Measurements from ENCODE around the gene ANKS1A. TPM values are rescaled to one million over a fixed set of nuclear protein-coding genes. Genes with fewer than 3 reads are reported as not detected.

ANKS1A gene
- total RNA-seq, 1 experiment from 2014 or later = 14.8 TPM

DNA sequence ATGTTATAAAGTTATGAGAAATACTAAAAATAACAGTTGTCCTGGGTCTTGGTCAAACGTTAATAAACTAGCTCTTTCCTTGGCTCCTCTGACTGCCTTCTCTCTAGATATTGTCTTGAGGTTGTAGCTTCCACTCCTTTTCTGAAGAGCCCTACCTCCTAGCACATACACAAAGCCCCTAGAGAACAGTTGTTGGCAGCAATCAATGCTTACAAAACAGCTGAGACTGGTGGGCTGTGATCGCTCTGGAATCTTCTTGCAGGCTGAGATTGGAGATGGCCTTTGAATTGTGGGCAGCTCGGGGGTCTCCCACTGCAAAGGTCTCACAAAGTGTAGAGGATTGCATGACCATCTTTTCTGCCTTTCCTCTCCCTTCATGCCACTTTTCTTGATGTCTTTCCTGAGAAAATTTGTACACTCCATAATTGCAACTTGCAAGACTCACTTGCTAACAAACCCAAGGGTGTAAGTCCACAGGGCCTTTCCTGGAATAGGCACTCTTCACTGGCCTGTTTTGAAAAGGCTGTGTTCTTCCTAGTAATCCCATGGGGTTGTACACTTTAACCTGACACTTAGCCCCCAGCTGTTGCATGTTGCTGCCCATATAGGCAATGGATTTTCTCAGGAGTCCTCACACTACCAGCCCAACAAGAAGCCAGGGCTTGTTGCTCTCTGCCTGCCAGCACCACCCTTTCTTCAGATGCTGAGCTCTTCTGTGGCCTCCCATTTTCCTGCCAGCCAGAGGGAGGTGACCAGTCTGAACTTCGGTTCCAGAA, 152.2 kb downstream of the ANKS1A start:
- no peak for DNase-seq (ENCODE audit: low read depth)

DNA sequence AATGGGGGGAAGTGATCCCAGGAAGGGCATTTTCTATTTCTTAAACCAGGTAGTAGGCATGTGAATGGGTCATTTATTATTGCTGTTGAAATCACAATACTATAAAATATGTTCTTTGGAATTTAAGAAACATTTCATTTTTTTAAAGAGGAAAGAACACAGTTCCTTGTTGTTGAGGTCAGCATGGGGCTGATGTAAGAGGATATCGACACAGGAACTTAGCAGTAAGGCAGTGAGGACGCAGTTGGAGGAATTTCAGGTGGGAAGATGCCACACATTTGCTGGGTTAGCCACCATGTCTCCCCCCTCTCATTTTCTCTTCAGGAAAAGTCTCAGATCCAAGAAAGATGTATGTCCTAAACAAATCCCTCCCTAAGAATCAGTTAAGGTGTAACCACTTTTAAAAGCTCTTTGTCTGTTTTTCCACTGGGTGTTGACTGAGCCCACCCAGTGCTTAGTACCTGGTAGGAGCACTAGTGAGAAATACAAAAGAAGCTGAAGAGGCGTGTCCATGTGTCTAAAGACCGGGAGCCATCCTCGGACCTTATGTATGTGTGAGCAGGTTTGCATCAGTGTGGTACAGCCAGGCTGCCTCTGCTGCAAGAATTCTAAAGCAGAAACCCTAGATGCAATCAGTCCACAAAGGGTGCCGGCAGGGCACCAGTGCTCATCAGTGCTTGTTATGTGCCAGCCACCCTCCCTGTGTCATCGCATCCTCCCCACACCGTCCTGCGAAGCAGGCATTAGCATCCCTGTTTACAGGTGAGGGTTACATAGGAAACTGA, 153.2 kb downstream of the ANKS1A start:
- DNase-seq (ENCODE audit: low read depth) = no peak

DNA sequence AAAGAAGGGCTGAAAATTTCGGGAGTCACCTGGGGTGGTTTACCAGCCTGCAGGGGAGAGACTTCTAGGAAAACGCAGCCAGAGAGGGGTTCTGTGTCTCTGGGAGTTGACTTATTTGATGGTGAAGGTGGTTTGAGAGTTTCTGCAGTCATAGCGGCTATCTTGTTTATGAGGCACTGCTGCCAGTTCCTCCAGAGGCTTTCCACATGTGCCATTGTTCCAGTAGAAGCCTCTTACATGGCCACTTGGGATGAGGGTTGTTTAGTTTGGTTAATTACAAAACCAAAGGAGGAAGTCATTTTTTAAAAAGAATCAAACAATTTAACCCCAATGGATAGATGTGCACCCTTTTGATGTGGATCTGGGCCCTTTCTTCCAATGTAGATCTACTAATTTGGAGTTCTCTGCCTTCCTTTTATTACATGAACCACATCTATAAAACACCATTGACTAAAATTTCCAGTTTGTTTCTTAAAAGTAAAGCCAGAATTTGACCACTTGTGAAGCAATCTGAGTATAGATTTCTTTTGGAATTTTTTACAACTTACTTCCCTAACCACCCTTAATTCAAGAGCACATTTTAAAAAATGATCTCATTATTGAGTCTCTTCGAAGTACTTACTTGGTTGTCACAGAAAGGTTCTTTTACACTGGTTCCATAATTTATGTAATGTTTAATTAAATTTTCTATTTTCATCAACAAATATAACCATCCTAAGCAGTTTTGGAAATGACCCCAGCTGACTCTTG, 154.5 kb downstream of the ANKS1A start:
- DNase-seq (ENCODE audit: low read depth) = no peak

DNA sequence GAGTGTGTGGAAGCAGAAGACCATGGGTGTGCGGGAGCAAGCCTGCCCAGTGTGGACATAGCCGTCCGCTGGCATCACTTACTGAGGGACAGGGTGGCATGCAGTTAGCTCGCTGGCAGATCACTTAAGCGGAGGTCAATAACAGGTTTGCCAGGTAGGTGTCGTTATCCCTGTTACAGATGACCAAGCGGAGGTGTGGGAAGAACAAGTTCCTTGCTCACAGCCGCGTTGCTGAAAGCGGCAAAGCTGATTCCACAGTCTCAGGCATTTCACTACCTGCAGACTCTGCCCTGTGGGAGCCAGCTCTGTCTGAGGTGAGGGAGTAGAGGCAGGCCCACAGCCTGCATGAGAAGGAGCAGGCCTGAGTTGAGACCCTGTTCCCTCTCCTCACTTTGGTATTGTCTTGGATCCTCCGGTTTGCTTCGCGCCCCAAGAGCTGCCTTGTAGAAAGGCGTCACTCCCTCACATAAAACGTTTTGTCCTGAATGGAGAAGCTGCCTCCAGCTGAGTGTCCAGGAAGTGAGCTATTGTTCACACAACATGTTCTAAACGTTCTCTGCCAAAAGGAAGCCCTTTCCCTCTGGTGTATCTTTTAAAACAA, 155.2 kb downstream of the ANKS1A start:
- peak; percentile 37 for DNase-seq (ENCODE audit: low read depth)

DNA sequence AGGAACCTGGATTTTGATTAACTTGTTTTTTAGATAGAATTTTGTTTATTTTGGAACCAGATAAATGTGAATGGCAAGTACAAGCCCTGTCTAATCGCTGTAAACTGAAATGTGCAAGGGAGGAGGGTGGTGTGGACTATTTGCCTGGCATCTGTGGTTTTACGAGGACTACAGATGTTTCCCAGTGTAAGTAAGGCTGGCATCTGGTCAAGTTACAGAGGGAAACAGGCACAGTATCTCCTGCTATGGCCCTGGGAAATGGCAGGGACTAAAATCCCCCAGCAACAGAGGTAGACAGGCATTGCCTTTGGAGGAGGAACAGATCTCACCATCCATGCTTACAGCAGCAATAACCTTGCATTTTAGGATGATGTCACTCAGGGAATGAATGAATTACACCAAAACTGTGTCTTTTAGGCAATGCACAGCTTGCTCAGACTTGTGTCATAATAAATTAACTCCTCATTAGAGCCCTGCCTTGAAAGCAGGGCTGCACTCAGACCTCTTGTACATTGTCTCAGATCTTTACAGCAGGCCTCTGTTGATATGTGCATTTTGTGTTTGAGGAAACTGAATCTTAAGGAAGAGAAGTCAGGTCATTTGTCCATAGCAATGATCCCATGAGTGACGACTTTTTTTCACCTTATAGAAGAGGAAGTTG, 155.8 kb downstream of the ANKS1A start:
- peak; percentile 24 for DNase-seq (ENCODE audit: low read depth)

DNA sequence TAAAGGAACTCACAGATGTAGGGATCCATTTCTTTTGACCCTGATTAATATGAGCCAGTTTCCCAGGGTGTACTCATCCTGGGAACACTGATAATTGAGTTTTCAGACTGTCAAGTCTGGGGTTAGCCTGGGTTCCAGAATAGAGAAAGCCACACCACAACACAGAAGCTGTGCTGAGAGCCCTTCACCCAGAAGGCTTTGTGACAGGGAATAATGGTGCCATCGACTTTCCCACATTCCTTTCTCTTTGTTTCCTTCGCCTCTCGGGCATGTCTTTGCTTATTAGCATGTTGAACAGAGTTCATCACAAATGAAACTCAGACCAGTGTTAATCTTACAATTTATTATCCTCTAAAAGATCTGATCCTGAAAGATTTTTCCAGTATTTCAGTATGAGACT, 157.0 kb downstream of the ANKS1A start:
- DNase-seq (ENCODE audit: low read depth) = no peak

DNA sequence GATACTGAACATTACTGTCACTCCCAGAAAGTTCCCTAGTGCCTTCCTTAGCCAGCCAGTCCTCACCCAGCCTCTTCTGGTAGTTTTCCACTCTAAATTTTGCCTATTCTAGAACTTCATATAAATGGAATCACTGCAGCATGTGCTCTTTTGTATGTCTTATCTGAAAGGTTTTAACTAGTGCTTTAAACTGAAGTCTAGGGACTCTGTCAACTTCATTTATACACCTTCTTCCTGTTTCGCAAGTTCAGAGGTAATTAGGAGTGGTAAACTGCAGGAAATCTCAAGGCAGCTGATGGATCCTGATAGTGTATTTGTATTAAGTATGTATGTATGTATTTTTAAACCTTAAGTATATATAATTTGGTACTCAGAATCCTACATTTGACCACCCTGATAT, 157.8 kb downstream of the ANKS1A start:
- DNase-seq (ENCODE audit: low read depth) = no peak

DNA sequence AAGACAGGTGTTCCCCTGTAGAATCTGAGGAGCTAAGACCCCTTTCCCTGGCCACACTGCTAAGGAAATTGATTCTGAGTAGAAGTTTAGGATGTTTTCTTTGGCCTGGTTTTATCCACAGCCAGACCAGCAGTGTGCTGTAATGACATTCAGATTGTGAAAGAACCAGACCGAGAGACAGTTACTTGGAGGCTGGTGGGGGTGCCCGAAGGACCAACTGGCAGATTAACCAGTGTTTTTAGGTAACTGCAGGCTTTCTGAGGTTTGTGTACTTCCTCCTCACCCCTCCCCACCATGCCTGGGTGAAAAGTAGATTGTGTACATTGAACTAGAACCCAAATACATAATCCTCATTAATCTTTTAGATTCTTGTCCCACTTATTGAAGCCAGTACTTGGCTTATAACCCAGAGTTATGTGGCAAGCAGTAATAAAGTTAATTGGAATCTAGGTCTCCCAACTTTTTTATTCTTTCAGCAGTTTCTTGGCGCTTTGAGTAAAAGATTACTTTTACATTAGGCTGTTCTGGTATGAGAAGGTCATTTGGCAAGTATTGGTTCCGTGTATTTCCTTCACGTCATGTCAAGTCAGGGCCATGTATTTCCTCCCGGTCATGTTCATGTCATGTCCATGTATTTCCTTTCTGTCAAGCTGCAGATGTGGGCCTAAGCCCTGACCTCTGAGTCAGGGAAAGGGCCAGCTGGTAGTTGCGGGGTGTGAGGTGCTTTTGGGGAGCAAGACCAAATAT, 158.4 kb downstream of the ANKS1A start:
- DNase-seq (ENCODE audit: low read depth) = peak; percentile 47

DNA sequence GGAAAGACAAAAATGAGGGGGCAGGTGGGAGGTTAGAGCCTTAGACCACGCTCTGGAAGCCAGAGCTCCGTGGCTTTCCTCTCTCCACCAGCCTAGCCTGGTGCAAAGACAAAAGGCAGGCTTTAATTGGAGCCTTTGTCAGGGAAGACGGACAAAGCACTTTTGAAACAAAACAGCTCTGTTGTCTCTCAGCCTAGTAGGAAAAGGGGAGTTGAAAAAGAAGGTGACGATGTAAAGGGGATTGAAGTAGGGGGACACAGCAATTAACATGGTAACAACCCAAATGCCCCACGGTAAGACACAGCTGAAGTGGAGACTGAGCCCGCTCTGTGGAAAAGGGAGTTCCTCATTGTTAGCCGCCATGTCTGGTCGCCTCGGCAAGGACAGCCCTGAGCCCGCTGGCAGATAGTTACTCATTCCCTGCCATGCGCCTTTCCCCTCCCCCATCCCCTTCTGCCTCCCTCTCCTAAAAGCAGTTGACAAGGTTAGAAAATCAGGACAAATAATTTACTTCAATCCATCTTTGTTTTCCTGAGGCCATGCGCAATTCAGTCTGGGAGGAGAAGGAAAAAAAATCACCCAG, 159.1 kb downstream of the ANKS1A start:
- no peak for DNase-seq (ENCODE audit: low read depth)

DNA sequence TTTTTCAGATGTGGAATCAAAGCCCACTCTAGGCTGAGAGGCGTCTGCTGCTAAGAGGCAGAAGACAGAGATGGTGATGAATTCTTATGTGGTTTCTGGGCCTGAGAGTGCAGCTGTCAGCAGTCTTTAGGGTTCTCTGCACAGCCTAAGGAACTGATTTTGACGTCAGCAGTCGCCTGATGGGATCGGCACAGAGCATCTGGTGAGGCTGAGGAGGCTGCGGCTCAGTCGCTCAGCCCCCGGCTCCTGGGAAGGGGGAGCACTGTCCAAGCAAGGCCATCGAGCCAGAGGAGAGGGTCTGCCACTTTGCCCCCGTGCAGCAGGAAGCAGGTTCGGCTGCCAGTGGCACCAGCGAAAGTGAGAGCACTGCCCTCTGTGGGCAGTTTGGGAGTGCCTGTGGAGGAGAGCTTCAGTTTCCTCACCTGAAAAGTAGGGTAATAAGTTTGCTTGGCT, 159.6 kb downstream of the ANKS1A start:
- DNase-seq (ENCODE audit: low read depth) = peak; percentile 32

DNA sequence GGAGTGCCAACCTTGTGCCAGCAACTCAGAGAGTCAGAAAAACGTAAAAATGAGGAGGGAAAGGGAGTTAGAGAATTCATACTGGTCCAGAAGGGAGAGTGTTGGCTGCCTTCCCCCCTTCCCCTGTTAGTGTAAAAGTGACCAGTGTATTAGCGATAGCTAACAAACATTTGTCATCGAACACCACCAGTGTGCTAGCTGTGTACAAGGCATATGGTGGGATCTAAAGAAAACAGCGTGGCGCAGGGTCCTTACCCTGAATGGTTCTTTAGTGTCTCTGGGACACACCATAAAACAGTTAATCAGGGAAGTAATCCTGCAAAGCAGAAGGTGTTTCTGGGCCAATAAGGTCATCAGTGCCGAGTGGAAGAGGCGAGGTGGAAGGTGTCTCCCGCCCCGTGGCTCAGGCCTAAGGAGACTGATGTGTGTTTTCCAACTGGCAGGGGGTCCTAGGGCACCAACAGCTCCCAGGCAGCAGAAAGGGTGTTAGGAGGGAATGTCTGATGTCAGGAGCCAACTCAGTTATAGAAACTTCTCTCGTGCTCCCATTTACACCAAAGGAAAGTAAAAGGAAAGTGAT, 160.2 kb downstream of the ANKS1A start:
- no peak for DNase-seq (ENCODE audit: low read depth)

DNA sequence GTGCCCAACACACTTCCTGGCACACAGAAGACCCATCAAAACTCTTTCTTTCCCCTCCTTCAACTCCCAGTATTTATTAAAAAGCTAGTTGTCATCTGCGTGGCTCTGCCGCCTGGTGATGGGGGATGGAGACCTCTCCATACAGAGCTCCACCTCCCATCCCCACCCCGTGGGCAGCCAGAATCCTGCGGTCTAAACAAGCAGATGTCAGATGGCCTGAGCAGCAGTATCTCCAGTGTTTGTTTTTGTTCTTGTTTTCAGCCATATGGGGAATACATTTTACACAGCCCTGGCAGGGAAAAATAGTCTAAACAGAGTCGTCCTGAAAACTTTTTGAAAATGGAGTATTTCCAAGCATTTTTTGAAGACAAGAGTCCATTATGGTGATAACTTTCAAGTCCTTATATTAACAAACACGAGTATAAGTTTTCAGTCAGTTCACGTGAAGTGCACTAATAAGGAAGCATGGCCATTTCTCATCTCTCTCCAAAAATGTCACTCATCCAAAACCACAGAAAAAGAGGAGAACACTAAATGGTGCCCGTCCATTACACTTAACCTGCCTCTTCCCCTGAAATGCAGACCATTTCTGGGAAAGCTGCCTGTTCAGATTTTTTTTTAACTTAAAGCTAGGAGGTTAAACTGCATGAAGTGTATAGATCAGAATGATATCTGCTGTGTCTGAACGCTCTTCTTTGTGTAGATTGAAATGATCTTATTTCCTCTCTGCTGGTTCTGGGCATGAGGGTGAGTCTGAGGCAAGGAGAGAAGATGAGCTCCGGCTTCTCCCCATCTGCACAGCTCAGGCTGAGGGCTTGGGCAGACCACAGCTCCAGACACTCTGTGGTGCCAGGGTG, 161.1 kb downstream of the ANKS1A start:
- DNase-seq (ENCODE audit: low read depth) = peak; percentile 29

DNA sequence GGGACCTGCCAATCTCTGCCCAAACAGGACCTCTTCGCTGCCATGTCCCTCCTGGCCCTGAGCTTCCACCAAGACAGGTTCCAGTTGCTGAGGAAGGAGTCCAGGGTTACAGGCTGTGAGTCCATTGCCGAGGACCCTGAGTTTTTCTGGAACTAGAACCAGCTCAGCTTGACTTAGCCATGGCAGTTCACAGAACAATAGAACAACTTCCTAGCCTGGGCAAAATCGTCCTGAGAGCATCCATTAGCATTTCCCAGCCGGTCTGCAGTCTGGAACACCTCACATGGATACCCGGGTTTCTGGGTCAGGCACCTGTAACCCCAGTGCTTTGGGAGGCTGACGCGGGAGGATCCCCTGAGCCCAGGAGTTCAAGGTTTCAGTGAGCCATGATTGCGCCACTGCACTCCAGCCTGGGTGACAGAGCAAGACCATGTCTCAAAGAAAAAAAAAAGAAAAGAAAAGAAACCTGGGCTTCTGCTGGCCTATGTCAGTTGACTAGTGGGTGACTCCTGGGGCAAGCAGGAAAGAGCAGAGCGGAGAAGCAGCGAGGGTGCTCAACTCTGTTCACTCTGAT, 161.8 kb downstream of the ANKS1A start:
- DNase-seq (ENCODE audit: low read depth) = no peak

DNA sequence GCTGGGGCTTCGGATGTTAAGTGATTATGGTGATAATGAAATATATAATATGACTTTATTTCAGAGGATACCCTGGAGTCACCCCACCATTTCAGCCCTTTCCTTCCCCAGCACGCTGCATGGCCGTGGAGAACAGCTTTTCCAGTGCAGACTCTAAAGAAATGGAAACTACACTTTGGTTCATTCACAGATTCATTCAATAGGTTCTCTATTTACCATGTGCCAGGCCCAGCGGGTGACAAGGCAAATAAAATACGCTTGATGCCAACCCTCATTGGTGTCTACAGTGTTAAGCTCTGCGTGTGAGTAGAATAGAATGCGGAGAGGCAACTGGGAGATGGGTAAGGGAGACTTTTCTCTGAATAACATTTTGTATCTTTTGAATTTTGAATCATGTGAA, 162.3 kb downstream of the ANKS1A start:
- no peak for DNase-seq (ENCODE audit: low read depth)

DNA sequence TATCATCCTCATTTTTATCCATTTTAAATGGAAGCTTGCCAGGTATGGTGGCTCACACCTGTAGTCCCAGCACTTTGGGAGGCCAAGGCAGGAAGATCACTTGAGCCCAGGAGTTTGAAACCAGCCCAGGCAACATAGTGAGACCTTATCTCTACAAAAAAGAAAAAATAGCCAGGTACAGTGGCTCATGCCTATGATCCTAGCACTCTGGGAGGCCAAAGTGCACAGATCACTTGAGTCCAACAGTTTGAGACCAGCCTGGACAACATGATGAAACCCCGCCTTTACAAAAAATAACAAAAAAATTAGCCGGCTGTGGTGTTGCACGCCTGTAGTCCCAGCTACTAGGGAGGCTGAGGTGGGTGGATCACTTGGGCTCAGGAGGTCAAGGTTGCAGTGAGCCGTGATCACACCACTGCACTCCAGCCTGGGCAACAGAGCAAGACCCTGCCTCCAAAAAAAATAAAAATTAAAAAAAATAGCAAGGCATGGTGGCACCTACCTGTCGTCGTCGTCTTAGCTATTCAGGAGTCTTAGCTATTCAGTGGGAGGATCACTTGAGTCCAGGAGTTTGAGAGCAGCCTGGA, 163.0 kb downstream of the ANKS1A start:
- DNase-seq (ENCODE audit: low read depth) = no peak

DNA sequence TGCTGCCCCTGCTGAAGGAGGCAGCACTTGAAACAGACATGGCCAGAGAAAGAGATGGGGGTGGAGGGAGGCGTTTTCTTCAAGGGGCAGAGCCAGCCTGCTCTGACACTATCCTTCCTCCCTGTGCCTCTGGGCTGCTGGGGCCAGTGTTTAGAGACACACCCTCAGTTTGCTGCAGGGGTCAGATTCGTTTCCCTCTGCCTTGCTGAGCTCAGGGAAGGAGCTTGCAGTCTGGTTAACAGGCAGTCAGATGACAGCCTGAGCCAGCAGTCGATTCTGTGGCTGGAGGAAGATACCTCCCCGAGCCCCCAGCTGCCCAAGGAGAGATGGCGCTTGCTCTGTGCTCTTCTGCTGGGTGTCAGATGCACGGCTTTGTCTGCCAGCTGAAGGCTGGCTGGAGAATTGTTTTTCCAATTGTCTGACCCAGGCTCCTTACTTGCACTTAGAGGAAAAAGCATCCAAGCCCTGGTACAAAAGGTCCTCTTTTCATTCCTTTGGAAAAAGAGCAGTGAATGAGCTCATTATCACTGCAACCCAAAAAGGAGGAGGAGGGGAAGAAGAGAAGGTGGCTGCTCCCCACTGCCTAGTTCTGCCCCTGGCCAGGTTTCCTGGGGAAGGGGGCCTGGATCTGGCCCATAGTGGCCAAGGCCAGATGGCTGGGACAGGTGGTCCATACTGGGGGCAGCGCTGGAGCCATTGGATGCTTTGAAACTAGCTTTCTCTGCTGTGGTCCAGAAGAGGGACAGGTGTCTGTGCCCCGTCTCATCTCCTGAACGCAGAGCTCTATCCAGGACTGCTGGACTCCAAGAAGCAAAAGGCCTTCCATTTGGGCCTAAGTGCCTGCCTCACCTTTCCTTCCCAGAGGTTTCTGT, 163.9 kb downstream of the ANKS1A start:
- no peak for DNase-seq (ENCODE audit: low read depth)

DNA sequence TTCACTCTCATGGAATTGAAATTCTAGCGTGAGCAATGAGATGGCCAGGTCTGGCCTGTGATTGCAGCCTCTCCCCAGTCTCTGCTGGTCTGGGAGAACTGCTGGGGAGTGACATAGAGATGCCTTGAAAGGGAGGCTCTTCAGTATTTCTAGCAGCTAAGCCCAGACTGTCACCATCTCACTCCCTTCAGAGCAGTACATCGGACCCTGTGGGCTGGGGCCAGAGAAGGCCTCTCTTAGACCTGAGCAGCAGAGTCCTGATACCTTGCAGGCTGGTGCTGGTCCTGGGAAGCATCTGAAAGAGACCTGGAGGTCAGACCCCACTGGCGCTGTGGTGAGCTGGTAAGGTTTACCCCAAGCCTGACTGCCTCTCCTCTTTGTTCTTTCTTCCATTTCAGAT, 164.6 kb downstream of the ANKS1A start:
- no peak for DNase-seq (ENCODE audit: low read depth)

All from Daoy (cell line).